CD4-positive, alpha-beta T cell treated with Interleukin-6 at 100 ng/mL for 8 hours (primary cell): ENCODE results near the gene TNFAIP6.
"Not testable (repeated sequence)": the region's sequence is repeated elsewhere in the genome, so short reads cannot be mapped to it uniquely, and the experiment has no call there.

Experiments used
- DNase-seq: peaks from one replicate; pipeline ENCODE4 v3.0.0-alpha.2; 2020; ENCODE audit warnings: mixed read lengths, low spot score

Gene TNFAIP6

GRCh38 chr2:151361674-151362370 is 4.4 kb downstream of the TNFAIP6 start:
- no peak for DNase-seq

- DNase-seq: no peak
Observed at GRCh38 chr2:151363709-151364108, 6.3 kb downstream of the TNFAIP6 start.

GRCh38 chr2:151367571-151367970 is 10.2 kb downstream of the TNFAIP6 start:
- DNase-seq: no peak

- DNase-seq: no peak
Observed at GRCh38 chr2:151374436-151374835, 17.0 kb downstream of the TNFAIP6 start.

- no peak for DNase-seq
Observed at GRCh38 chr2:151379169-151379568, 21.8 kb downstream of the TNFAIP6 start.

GRCh38 chr2:151380580-151381235 is 23.3 kb downstream of the TNFAIP6 start:
- DNase-seq: no peak

GRCh38 chr2:151381266-151381665 is 23.9 kb downstream of the TNFAIP6 start:
- no peak for DNase-seq

- no peak for DNase-seq
Observed at GRCh38 chr2:151388011-151388410, 30.6 kb downstream of the TNFAIP6 start.

- DNase-seq: no peak
Observed at GRCh38 chr2:151391436-151391835, 34.0 kb downstream of the TNFAIP6 start.

GRCh38 chr2:151394509-151394908 is 37.1 kb downstream of the TNFAIP6 start:
- no peak for DNase-seq

- DNase-seq: no peak
Observed at GRCh38 chr2:151395509-151396374, 38.4 kb downstream of the TNFAIP6 start.

- no peak for DNase-seq
Observed at GRCh38 chr2:151399981-151400380, 42.6 kb downstream of the TNFAIP6 start.

GRCh38 chr2:151401149-151401548 is 43.8 kb downstream of the TNFAIP6 start:
- no peak for DNase-seq

- DNase-seq: no peak
Observed at GRCh38 chr2:151403914-151404313, 46.5 kb downstream of the TNFAIP6 start.

- DNase-seq: no peak
Observed at GRCh38 chr2:151405376-151405775, 48.0 kb downstream of the TNFAIP6 start.

GRCh38 chr2:151407281-151407680 is 49.9 kb downstream of the TNFAIP6 start:
- DNase-seq: no peak

GRCh38 chr2:151408788-151409600 is 51.6 kb downstream of the TNFAIP6 start:
- no peak for DNase-seq

- DNase-seq: peak; percentile 63
Observed at GRCh38 chr2:151409601-151410484, 52.5 kb downstream of the TNFAIP6 start, which contains the start of gene RIF1. RIF1 (plus strand) TSS chr2:151409902; CDS start chr2:151410424, 522 bp downstream.

GRCh38 chr2:151410485-151410834 is 53.1 kb downstream of the TNFAIP6 start:
- peak; percentile 26 for DNase-seq

- DNase-seq: no peak
Observed at GRCh38 chr2:151417650-151418049, 60.3 kb downstream of the TNFAIP6 start.

- not testable (repeated sequence) for DNase-seq
Observed at GRCh38 chr2:151421681-151422080, 64.3 kb downstream of the TNFAIP6 start.
